GM18951 (cell line): Measurements from ENCODE around the gene BSN.

Experiments used
- POLR2A ChIP-seq: IDR thresholded peaks from 4 replicates; pipeline ENCODE4 v1.6.1; 2011; ENCODE audit warnings: mild to moderate bottlenecking; ENCODE audit not compliant: insufficient read length, insufficient read depth; ENCODE audit errors: extremely low read depth
- in situ Hi-C: fragments of 300-500 bp; cut with MboI; formaldehyde crosslinking; loops from one replicate; pipeline ENCODE4 v1.12.0; 2022; ENCODE audit warnings: low sequenced_read_pairs, mixed read lengths, inconsistent platforms; ENCODE audit not compliant: unreplicated experiment

The BSN gene

DNA sequence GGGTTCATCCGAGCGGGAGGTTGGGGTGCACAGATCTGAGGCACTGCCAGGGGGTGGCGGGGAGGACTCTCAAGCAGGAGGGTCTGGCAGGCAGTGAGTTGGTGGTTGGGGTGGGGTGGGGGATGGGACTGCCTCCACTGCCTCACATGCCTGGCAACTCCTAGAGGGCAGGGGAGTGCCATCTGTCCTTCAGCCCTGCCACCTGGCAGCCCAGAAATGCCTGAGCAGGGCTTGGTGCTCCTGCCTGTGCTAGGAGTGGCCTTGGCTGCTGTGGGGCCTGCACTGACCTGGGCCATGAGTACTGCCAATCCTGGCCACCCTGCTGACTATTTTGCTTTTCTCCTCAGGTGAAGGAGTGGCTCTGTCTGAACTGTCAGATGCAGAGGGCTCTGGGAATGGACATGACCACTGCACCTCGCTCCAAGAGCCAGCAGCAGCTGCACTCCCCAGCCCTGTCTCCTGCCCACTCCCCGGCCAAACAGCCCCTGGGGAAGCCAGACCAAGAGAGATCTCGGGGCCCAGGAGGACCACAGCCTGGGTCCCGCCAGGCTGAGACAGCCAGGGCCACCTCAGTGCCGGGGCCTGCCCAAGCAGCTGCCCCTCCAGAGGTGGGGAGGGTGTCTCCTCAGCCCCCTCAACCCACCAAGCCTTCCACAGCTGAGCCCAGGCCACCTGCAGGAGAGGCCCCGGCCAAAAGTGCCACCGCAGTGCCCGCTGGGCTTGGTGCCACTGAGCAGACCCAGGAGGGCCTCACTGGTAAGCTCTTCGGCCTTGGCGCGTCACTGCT is 87.8 kb downstream of the BSN start:
- in situ Hi-C loops, result no loop called here

DNA sequence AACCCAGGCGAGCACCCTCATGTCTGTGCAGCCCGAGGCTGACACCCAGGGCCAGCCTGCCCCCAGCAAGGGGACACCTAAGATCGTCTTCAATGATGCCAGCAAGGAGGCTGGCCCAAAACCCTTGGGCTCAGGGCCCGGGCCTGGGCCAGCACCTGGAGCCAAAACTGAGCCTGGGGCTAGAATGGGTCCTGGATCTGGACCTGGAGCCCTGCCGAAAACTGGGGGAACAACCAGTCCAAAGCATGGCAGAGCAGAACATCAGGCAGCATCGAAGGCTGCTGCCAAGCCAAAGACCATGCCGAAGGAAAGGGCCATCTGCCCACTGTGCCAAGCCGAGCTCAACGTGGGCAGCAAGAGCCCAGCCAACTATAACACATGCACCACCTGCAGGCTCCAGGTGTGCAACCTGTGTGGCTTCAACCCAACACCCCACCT is 88.5 kb downstream of the BSN start:
- TF ChIP-seq POLR2A, result no peak
- in situ Hi-C loops, result no loop called here

More for the DNA sequence above, 87.8 kb downstream of the BSN start:
- no peak for TF ChIP-seq POLR2A

DNA sequence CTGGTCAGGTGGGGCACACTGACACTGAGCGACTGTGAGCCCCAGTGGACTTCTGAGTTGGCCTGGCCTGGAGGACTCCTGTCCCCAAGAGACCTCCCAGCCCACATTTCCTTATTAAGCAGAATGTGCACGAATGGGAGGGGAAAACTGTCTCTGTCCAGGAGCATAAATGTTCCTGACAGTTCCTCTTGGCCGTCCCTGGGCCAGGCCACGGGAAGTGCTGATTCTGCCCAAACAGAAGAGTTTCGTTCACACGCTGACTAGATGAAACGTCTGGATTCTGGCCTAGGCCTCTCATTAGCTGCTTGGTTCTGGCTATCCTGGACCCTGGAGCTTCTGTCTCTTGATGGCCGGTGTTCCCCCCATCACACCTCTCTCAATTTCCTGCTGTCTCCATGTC is 90.4 kb downstream of the BSN start:
- TF ChIP-seq POLR2A, result no peak
- in situ Hi-C loops, result no loop called here

DNA sequence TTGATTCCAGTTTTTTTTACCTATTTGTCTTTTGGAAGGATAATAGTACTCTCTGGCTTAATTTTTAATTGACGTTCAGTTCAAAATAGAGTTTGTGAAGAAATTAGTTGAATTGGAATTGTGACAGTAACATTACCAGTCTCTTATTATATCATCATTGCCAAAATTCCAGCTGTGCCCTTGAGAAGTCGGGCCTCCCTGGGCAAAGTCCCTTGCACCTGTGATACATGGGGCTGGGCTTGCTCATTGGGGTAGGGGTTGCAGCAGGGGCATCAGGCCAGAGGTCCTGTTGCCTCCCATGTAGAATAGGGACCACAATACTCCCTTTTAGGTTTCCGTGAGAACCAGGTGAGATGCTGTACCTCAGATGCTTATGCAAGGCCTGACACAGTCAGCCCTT is 92.0 kb downstream of the BSN start:
- in situ Hi-C loops, result no loop called here

DNA sequence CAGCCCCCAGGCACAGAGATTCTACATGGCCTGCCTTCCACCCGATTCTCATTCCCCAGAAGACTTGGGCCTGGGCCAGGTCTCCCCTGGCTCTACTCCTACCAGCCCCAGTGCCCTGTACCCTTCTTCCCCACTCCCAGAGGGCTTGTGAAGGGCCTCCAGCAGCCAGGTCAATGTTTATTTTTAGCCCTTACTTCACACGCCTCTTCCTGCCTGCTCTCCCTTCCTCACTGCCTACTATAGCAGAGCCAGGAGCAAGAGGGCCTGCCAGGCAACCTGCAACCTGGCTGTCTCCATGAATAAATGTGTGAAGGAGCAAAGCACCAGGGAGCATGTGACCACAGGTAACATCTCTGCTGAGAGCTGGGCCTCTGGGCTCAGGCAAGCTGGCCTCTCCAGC is 93.5 kb downstream of the BSN start:
- no peak for TF ChIP-seq POLR2A
- in situ Hi-C loops, result no loop called here

More for the DNA sequence above, 92.0 kb downstream of the BSN start:
- TF ChIP-seq POLR2A, result no peak

GRCh38 chr3:49648354-49649019 is 94.2 kb downstream of the BSN start:
- in situ Hi-C loops, result no loop called here
- TF ChIP-seq POLR2A, result no peak

DNA sequence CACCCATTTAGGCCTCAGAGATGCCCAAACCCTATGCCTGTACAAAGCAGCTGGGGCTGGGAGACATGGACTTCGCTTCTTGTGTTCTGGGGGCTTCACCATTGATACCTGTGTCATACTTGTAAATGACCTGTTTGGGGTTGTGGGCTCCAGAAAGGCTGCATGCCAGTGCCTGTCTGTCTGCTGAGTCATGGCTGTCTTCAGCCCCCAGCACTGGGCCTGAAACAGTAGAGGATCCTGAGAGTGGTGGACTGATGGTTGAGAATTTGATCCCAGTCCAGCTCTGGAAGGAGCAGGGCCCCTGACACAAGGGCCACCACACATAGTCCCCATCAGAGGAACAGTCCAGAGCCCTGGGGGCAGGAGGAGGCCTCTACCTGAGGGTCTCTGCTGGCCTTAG is 95.3 kb downstream of the BSN start:
- in situ Hi-C loops, result no loop called here
- TF ChIP-seq POLR2A, result no peak

- in situ Hi-C loops, result no loop called here
- no peak for TF ChIP-seq POLR2A
Measured at GRCh38 chr3:49650177-49650576, 95.9 kb downstream of the BSN start.

DNA sequence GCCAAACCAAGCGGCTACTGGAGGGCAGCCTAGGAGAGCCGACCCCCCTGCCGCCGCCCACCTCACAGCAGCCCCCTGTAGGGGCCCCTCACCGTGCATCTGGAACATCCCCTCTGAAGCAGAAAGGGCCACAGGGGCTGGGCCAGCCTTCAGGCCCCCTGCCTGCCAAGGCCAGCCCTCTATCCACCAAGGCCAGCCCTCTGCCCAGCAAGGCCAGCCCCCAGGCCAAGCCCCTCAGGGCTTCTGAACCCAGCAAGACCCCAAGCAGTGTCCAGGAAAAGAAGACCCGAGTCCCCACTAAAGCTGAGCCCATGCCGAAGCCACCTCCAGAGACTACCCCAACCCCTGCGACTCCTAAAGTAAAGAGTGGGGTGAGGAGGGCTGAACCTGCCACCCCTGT is 96.4 kb downstream of the BSN start:
- in situ Hi-C loops, result no loop called here
- no peak for TF ChIP-seq POLR2A

GRCh38 chr3:49652218-49652902 is 98.1 kb downstream of the BSN start:
- no peak for TF ChIP-seq POLR2A
- in situ Hi-C loops, result no loop called here

- TF ChIP-seq POLR2A, result no peak
- in situ Hi-C loops, result no loop called here
Measured at GRCh38 chr3:49652903-49653415, 98.7 kb downstream of the BSN start.

DNA sequence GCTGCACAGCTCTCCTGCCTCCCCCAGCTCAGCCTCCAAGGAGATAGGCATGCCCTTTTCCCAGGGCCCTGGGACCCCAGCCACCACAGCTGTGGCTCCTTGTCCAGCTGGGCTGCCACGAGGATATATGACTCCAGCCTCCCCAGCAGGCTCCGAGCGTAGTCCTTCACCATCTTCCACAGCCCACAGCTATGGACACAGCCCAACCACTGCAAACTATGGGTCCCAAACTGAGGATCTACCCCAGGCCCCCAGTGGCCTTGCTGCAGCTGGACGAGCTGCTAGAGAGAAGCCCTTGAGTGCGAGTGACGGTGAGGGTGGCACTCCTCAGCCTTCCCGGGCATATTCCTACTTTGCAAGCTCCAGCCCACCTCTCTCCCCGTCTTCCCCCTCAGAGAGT is 99.3 kb downstream of the BSN start:
- no peak for TF ChIP-seq POLR2A
- in situ Hi-C loops, result no loop called here

- in situ Hi-C loops, result no loop called here
Measured at GRCh38 chr3:49654176-49654825, 100.0 kb downstream of the BSN start.

More at GRCh38 chr3:49654176-49654825, 100.0 kb downstream of the BSN start:
- no peak for TF ChIP-seq POLR2A
